Sciatic nerve (tissue), 2 donors: ENCODE measurements around the gene BMPR1B. TPM values are rescaled to one million over a fixed set of nuclear protein-coding genes. Genes with fewer than 3 reads are reported as not detected.

Source experiments
- ATAC-seq: fragments of 200-7000 bp; cut with Tn5 transposase; one replicate; pipeline ENCODE4 v1.9.1; 2020; ENCODE audit warnings: mild to moderate bottlenecking, moderate library complexity
- DNase-seq: peaks from one replicate; pipeline ENCODE4 v3.0.0-alpha.2; 2020; ENCODE audit warnings: low spot score
- intact Hi-C: fragments of 100-400 bp; cut with DNase I; formaldehyde crosslinking; loops from one replicate; pipeline ENCODE4 v1.14.2; 2022
- total RNA-seq: library from RNA; stranded (reverse); fragmentation: NEBNext Ultra II Directional; extraction: Animal tissue kit (Norgen Biotek cat#: 25700); gene quantifications from one replicate; pipeline ENCODE4 v1.2.1, GENCODE V29; 2021
- donor health status: DM: no; HTN: no; CAD: no.
- donor health status: DM: no; HTN: no; CAD: no.

The BMPR1B gene
- 39.9 TPM for total RNA-seq

DNA sequence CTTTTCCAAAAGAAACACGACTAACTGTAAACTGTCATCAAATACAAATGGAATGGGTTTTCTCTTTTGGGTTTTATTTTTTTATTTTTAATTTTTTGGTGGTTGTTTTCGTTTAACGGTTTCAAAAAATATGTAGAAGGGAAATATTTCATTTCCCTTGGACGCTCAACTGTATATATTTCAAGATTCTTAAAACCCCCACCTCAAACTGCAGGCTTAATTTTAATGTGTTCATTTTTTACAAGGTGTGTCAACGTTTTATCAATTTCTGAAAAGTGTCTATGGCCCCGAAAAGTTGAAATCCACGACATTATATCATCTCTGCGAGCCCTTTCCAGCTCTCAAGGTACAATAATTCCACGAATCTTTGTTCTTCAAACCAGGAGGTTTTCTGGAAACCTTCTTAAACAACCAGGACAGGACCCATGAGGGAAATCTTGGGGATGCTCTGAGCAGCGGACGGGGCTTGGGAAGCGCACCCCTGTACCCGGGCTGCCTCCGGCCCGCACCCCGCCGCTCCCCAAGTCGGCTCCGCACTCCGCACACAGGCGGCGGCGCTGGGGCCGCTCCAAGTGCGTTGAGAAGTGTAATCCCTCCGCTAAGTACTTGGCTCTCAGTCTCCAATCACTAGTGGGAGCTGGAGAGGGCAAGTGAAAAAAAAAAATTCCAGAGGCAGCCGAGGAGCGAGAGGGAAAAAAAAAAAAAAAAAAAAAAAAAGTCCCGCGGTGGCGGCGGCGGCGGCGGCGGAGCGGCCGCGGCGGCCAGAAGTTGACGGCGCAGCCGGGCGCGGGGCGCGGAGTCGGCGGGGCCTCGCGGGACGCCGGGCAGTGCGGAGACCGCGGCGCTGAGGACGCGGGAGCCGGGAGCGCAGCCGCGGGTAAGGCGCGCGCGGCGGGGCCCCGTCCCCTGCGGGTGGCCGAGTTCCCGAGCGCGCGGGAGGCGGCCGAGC, at the start of gene BMPR1B:
BMPR1B (plus strand) TSS at position 764 of the 949 bp plus-strand sequence. CDS start 346,470 bp downstream, outside the sequence.
- DNase-seq (peak; percentile 71), ATAC-seq (peak; percentile 78)
- intact Hi-C loops = no loop called here

GRCh38 chr4:94711635-94712034, 46.1 kb upstream of the BMPR1B start:
- no peak for ATAC-seq
- DNase-seq = no peak
- intact Hi-C loops = no loop called here

GRCh38 chr4:94714365-94715160, 43.2 kb upstream of the BMPR1B start:
- intact Hi-C loops = no loop called here
- no peak for DNase-seq
- ATAC-seq = no peak

- DNase-seq = no peak
- intact Hi-C loops = no loop called here
- ATAC-seq = no peak
These were observed 42.0 kb upstream of the BMPR1B start for GRCh38 chr4:94715726-94716125.

DNA sequence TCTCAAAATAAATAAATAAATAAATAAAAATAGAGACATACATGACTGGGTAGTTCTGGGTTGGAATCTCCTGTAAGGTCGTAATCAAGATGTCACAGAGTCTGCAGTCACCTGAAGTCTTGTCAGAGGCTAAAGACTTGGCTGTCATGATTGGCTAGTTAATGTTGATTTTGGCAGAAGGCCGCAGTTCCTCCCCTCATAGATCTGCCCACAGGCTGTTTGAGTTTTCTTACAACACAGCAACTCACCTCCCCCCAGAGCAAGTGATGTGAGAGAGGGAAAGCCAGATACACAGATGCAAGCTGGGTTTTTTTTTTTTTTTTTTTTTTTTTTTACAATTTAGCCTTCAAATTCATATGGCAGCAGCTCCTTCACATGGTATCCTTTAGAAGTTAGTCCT, 36.4 kb upstream of the BMPR1B start:
- DNase-seq (no peak), ATAC-seq (no peak)
- intact Hi-C loops = no loop called here

DNA sequence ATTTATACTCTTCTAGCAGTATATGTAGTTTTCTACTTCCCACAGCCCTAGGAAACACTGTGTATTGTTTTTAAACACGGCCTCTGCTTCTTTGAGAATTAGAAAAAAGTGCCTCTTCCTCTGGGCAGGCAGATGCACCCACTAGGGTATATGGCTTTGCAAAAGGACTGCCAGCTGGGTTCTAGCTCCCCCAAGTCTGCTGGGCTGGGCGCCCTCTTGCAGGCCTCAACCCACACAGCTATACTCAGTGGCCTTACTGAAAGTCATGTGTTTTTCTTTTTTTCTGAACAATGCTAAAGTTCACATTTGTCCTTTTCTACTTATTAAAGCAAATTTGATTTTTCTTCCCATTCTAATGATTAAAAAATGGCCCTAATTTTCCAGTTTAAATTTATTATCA, 35.5 kb upstream of the BMPR1B start:
- intact Hi-C loops = no loop called here
- DNase-seq = no peak

DNA sequence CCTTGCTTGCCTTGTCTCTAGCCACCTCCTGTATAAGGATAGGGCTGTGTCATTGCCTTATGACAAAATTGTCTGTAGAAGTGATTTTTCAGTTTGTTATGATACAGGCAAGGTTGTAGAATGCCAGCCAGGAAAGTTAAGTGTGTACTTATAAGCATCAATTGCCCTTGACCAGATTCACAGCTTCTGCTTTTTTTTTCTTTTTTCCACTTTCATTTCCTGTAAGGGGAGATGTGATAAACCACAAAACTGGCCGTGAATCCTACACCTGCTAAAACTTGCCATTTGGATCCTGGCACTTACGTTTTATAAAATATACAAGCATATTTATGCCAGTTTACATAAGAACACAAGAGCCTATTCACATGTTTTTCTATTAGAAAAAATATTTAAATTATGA, 35.0 kb upstream of the BMPR1B start:
- no peak for ATAC-seq
- intact Hi-C loops = no loop called here
- DNase-seq = no peak

More for the DNA sequence above, 35.5 kb upstream of the BMPR1B start:
- ATAC-seq = no peak

DNA sequence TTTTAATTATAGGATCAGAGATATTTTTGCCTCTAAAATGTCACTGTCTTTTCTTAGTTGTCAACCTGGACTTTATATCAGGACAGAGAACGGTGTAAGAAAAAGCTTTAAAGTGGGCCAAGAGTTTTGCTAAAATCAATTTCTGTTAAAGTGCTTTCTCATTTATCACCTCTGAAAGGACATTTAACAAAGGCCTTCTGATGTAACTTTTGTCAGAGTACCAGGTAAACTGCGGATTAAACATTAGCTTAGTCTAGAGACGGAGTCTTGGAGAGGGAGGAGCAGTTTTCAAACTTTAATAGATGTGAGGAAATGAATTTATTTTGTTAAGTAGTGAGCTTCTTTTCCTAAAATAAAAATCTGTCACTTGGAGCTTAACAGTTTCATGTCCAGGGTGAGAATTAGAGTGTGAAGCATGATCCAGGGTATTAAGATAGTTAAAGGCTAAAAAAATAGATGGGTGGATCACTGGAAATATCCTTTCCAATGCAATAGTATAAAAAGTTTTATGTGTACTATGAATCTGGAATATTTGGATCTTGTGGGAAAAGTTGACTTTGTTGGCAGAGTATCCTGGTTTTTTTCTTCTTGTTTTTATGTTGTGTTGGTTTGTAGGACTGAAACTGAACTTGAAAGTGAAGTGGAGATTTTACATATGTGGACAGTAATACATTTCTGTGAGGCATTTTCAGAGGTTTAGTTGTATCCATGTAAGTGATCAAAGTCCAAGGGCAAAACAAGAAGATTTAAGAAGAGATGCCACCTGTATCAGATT, 33.6 kb upstream of the BMPR1B start:
- DNase-seq (no peak), ATAC-seq (no peak)
- intact Hi-C loops = no loop called here

DNA sequence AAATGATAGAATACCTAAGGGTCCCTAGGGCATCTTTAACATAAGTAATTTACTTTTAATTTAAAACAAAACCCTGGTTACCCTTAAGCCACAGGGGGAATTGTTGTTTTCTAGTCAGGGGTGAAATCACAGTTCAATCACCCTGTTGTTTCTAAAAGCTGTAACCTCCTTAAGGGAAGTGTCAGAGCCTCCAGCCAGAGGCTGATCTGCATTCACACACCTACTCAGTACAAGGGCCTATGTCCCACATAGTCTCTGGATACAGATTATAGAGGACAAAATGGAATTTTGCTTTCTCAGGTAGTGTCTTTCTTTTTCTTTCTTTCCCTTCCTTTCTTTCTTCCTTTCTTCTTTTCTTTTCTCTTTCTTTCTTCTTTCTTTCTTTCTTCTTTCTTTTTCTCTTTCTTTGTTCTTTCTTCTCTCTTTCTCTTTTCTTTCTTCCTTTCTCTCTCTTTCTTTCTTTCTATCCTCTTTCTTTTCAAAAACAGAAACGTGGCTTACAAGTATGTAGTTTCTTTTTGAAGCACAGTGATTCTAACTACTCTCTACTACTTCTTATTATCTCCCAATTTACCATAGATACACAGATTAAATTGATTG, 31.1 kb upstream of the BMPR1B start:
- ATAC-seq (peak; percentile 56), DNase-seq (no peak)
- intact Hi-C loops = no loop called here

DNA sequence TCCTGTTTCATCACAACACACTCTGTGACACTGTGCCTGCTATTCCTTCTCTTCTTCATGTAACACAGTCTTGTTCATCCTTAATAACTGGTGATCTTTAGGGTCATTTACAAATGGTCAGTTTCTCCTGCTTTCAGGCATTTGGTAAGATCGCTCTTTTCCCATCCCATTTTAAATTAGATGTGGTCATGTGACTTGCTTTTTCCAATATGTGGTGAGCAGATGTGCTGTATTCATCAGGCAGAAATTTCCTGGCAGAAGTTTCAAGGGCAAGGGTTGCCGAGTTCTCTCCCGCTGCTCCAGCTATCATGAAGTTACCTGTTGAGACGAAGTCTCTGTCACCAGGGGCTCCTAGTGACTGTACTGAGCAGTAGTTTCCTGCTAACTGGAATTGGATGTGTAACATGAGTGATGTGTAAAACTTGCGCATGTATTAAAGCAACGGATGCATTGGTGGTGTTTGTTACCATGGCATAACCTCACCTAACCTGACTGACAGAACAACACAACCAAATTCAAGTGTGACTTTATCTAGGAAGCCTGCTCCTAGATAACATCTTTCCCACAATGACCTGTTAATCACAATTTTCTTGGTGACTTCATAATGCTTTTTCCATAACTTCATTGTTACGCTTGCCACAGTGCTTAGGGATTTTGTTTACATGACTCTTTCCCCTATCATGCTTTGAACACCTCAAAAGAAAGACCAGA, 29.5 kb upstream of the BMPR1B start:
- ATAC-seq (no peak), DNase-seq (no peak)
- intact Hi-C loops = no loop called here

GRCh38 chr4:94732358-94732698, 25.4 kb upstream of the BMPR1B start:
- DNase-seq (no peak), ATAC-seq (no peak)
- intact Hi-C loops = no loop called here

GRCh38 chr4:94739741-94740140, 18.0 kb upstream of the BMPR1B start:
- intact Hi-C loops = no loop called here

DNA sequence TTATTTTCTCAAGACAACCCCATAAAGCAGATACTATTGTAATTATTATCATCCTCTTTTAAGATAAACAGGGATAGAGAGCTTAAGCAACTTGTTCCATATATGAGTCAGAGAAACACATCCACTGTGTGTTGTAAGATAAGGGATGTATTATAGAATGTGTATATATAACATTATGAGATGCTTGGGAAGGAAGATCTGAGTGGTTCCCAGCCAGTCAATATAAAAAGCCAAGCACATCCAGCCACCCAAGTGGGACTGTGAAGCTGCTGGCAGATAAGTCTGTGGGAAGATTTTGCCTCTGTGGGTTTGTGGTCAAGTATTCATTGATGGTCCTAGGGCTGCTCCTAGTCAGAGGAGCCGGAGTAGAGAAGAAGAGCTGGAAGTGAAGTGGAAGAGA, 16.5 kb upstream of the BMPR1B start:
- DNase-seq (no peak), ATAC-seq (no peak)
- intact Hi-C loops = no loop called here

More at GRCh38 chr4:94739741-94740140, 18.0 kb upstream of the BMPR1B start:
- ATAC-seq = no peak
- no peak for DNase-seq

- ATAC-seq = no peak
- intact Hi-C loops = no loop called here
- no peak for DNase-seq
These were observed 13.9 kb upstream of the BMPR1B start for GRCh38 chr4:94743838-94744237.

DNA sequence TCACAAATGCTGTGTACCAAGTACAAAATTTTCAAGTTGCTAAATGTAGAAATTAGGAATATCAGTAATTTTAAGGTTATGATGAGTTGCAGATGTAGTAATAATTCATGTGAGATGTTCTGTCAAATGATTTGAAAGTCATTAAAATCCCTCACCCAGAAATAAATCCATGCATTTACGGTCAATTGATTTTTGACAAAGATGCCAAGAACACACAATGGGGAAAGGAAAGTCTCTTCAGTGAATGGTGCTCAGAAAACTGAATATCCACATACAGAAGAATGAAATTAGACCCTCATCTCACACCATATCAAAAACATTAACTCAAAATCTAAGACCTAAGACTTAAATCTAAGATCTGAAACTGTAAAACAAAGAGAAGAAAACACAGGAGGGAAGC, 12.9 kb upstream of the BMPR1B start:
- DNase-seq (no peak), ATAC-seq (no peak)
- intact Hi-C loops = no loop called here

DNA sequence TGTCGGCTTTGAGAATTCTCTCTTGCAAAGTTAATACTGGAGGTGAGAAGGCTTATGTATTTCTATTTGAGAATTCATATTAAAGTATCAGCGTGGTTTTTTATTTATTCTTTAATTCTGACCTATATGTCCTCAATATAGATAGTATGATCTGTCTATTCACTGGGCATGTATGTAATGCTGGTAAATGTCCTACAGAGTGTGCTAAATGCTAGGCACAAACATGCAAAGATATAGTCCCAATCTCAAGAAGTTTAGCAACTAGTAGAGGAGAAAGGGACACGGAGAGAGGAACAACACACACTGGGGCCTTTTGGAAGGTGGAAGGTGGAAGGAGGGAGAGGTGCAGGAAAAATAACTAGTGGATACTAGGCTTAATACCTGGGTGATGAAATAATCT, 11.0 kb upstream of the BMPR1B start:
- intact Hi-C loops = no loop called here
- no peak for DNase-seq
- no peak for ATAC-seq

DNA sequence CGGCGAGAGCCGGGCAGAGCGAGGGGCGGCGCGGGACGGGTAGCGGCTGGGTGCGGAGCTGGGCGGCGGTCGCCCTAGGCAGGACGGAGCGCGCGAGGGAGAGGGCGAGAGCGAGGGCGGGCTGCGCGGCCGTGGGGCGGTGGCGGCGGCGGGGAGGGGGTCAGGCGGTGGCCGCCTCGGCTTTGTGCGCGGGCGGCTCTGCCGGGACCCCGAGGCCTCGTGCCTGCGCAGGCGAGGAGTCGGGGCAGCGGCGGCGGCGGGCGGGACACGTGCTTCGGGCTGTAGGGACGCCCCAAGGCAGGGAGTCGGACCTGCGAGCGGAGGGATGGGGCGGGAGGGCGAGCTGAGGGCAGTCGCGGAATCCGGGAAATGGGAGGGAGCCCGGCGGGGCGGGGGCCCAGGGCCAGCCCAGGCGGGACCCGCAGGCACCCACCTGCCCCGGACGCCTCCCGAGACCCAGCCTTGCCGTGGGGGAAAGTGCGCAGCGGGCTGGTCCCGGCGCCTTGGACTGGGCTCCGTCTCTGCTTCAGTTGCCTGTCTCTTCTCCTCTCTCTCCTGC, 465 bp downstream of the BMPR1B start:
- DNase-seq (peak; percentile 85), ATAC-seq (peak; percentile 84)
- intact Hi-C loops = no loop called here

DNA sequence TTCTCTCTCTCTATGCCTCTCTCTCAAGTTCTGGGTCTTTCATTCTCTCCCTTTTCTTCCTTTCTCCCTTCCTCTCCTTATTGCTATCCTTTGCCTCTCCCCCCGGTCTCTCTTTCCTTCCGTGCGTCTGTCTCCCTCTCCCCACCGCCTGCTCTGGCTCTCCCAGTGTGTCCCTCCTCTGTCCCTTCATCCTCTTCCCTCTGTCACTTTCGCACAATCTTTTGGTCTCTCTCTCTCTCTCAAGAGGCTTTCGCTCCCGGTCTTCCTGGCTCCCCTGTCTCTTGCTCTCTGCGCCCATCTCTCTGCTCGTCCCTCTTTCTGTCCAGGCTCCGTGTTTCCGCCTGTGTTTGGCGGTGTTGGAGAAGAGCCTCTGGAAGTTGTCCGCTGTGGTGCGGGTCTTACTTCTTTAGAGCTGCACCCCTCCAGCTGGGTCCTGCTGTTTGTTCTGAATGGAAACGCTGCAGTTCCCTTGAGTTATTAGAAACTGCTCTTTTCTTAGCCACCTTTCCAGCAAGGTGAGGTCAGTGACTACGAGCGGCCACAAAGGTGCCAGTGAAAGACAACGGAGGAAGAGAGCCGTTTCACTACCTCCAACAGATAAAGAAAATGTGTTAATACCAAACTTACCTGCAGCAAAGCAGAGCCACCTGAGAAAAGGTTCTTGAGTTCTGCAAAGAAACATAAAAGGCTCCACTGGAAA, 1.1 kb downstream of the BMPR1B start:
- ATAC-seq (peak; percentile 37), DNase-seq (no peak)
- intact Hi-C loops = no loop called here
